ENCODE results near the gene ELOVL5.

The ELOVL5 gene

GRCh38 chr6:53294095-53294494 lies 54.7 kb downstream of the ELOVL5 start:
- Histone ChIP-seq H3K27me3 (ENCODE audit: control insufficient read depth, insufficient read depth, low read length) (no peaks in the 10 kb centered on the region), H3K36me3 (ENCODE audit: control insufficient read depth, insufficient read depth, low read length) (no peaks in the 10 kb centered on the region), H3K9ac (ENCODE audit: low read length) (no peak overlapping the region), H3K27ac (ENCODE audit: low read depth, low read length) (no peak overlapping the region), H3K4me1 (ENCODE audit: control insufficient read depth, insufficient read depth, low read length) (no peaks in the 10 kb centered on the region), H3K4me3 (ENCODE audit: low read length) (no peak overlapping the region)

GRCh38 chr6:53293691-53294090 lies 55.1 kb downstream of the ELOVL5 start:
- H3K4me3 ChIP-seq (ENCODE audit: low read length), result no peak overlapping the region
- H3K27ac ChIP-seq (ENCODE audit: low read depth, low read length), result no peak overlapping the region
- H3K9ac ChIP-seq (ENCODE audit: low read length), result no peak overlapping the region
- no peaks in the 10 kb centered on the region for H3K36me3 ChIP-seq (ENCODE audit: control insufficient read depth, insufficient read depth, low read length)
- no peaks in the 10 kb centered on the region for H3K4me1 ChIP-seq (ENCODE audit: control insufficient read depth, insufficient read depth, low read length)
- no peaks in the 10 kb centered on the region for H3K27me3 ChIP-seq (ENCODE audit: control insufficient read depth, insufficient read depth, low read length)

GRCh38 chr6:53290537-53291510 lies 57.9 kb downstream of the ELOVL5 start:
- Histone ChIP-seq H3K9ac (ENCODE audit: low read length) (no peak overlapping the region), H3K4me3 (ENCODE audit: low read length) (no peak overlapping the region), H3K27ac (ENCODE audit: low read depth, low read length) (no peak overlapping the region), H3K36me3 (ENCODE audit: control insufficient read depth, insufficient read depth, low read length) (no peaks in the 10 kb centered on the region), H3K27me3 (ENCODE audit: control insufficient read depth, insufficient read depth, low read length) (no peaks in the 10 kb centered on the region), H3K4me1 (ENCODE audit: control insufficient read depth, insufficient read depth, low read length) (no peaks in the 10 kb centered on the region)

DNA sequence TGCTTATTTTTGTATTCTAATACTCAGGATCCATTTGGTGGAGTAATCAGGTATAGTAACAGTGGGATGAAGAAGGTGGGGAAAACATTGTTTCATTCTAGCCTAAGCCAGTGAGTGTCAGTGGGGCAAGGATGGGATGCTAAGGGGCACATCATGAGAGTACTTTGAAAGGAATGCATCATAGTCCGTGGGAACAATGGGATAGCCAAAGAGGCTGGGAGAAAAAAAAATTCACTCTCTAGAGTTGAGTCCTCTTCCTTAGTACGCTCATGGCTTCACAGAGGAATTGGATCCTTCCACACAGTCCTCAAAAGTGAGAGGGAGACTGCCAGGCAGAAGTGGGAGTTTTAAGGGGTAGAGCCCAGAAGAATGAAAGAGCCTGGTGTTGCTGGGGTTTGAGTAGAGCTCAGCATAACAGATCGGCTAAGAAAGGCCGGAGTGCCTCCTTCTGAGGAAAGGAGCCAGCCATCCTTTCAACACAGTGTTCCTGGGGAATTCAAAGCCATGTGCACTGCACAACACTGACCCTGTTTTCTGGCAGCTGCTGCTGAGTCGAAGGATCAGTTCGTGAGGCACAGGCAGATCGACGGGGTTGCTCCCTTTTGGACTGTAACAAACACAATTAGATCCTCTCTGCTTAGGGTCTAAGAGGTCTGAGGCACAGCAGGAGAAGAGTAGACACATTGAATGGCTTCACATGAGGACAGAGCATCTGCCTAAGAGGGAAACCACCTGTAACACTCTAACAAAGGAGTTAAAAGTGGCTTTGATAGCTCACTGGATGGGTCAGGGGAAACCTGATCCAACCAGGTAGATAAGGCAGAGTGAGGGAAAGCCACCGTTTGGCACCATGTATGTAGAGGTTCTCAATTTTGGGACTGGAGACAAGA lies 61.2 kb downstream of the ELOVL5 start:
- no peaks in the 10 kb centered on the region for H3K36me3 ChIP-seq (ENCODE audit: control insufficient read depth, insufficient read depth, low read length)
- H3K4me1 ChIP-seq (ENCODE audit: control insufficient read depth, insufficient read depth, low read length), result no peaks in the 10 kb centered on the region
- H3K9ac ChIP-seq (ENCODE audit: low read length), result no peak overlapping the region
- no peak overlapping the region for H3K4me3 ChIP-seq (ENCODE audit: low read length)
- H3K27ac ChIP-seq (ENCODE audit: low read depth, low read length), result no peak overlapping the region
- H3K27me3 ChIP-seq (ENCODE audit: control insufficient read depth, insufficient read depth, low read length), result no peaks in the 10 kb centered on the region

DNA sequence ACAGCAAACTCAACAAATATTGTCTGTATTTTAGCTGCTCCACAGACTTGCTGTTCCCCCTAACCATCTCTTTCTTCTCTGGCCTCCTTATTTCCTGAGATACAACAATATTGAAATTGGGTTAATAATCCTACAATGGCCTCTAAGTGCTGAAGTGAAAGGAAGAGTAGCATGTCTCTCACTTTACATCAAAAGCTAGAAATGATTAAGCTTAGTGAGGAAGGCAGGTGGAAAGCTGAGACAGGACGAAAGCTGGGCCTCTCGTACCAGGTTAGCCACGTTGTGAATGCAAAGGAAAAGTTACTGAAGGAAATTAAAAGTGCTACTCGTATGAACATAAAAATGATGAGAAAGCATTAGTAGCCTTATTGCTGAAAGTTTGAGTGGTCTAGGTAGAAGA lies 63.8 kb downstream of the ELOVL5 start:
- Histone ChIP-seq H3K27me3 (ENCODE audit: control insufficient read depth, insufficient read depth, low read length) (no peaks in the 10 kb centered on the region), H3K4me1 (ENCODE audit: control insufficient read depth, insufficient read depth, low read length) (peaks cover 4% of the 10 kb centered on the region), H3K4me3 (ENCODE audit: low read length) (no peak overlapping the region), H3K27ac (ENCODE audit: low read depth, low read length) (no peak overlapping the region), H3K9ac (ENCODE audit: low read length) (no peak overlapping the region), H3K36me3 (ENCODE audit: control insufficient read depth, insufficient read depth, low read length) (no peaks in the 10 kb centered on the region)

GRCh38 chr6:53282741-53283140 lies 66.0 kb downstream of the ELOVL5 start:
- Histone ChIP-seq H3K27ac (ENCODE audit: low read depth, low read length) (no peak overlapping the region), H3K4me3 (ENCODE audit: low read length) (no peak overlapping the region), H3K36me3 (ENCODE audit: control insufficient read depth, insufficient read depth, low read length) (peaks cover 2% of the 10 kb centered on the region), H3K4me1 (ENCODE audit: control insufficient read depth, insufficient read depth, low read length) (peaks cover 4% of the 10 kb centered on the region), H3K27me3 (ENCODE audit: control insufficient read depth, insufficient read depth, low read length) (no peaks in the 10 kb centered on the region), H3K9ac (ENCODE audit: low read length) (no peak overlapping the region)

DNA sequence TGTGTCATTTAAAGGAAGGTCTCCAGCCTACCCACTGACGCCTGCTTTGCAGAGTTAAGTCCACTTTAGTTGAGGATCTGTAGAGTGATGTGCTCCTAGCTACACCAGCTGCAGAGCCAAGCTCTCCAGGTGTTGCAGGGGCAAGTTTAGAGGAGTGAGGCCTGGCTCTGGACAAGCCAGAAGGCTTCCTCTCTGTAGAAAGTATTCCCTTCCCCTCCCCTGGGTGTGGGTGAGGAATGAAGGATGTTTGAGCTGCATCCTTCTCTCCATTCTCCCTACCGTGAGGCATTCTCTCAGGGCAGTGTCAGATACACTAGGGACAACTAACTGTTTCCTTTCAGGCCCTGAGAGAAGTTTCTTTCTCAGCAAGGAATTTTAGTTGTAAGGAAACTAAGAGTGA lies 66.5 kb downstream of the ELOVL5 start:
- Histone ChIP-seq H3K4me3 (ENCODE audit: low read length) (no peak overlapping the region), H3K9ac (ENCODE audit: low read length) (no peak overlapping the region), H3K36me3 (ENCODE audit: control insufficient read depth, insufficient read depth, low read length) (peaks cover 2% of the 10 kb centered on the region), H3K27ac (ENCODE audit: low read depth, low read length) (no peak overlapping the region), H3K27me3 (ENCODE audit: control insufficient read depth, insufficient read depth, low read length) (no peaks in the 10 kb centered on the region), H3K4me1 (ENCODE audit: control insufficient read depth, insufficient read depth, low read length) (peaks cover 4% of the 10 kb centered on the region)

DNA sequence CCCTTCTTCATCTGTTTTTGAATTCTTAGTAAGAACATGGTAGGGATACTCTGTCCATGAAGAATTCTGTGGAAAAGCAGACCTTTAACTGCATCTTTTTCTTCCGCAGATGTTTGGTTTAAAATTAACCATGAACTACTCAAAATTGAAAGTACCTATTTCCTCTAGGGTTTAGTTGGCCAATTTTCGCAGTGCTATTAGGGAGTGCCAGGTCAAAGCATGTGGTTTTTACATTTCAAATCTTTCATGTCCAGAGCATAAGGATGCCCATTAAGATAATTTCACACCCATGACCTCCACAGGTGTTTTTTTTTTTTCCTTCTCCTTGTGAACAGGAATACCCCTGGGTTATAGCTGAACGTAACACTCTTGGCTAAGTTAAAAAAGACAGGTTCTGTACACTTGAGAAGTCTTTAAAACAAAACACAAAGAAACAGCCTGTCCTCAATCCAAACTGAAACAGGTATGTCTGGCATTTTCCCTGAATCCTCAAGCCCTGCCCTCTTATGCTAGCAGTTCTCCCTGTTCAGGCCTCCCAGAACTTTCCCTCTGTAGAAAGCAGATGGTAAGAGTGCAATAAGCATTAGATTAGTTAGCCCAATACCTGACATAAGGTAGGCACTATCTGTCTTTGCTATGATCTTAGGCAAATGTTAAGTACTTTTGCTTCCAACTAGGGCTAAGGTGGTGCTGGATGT lies 67.1 kb downstream of the ELOVL5 start:
- Histone ChIP-seq H3K9ac (ENCODE audit: low read length) (no peak overlapping the region), H3K27me3 (ENCODE audit: control insufficient read depth, insufficient read depth, low read length) (no peaks in the 10 kb centered on the region), H3K4me1 (ENCODE audit: control insufficient read depth, insufficient read depth, low read length) (peaks cover 4% of the 10 kb centered on the region), H3K27ac (ENCODE audit: low read depth, low read length) (no peak overlapping the region), H3K36me3 (ENCODE audit: control insufficient read depth, insufficient read depth, low read length) (peaks cover 2% of the 10 kb centered on the region), H3K4me3 (ENCODE audit: low read length) (no peak overlapping the region)

- no peak overlapping the region for H3K9ac ChIP-seq (ENCODE audit: low read length)
- H3K4me1 ChIP-seq (ENCODE audit: control insufficient read depth, insufficient read depth, low read length), result peaks cover 6% of the 10 kb centered on the region
- peaks cover 2% of the 10 kb centered on the region for H3K36me3 ChIP-seq (ENCODE audit: control insufficient read depth, insufficient read depth, low read length)
- no peak overlapping the region for H3K27ac ChIP-seq (ENCODE audit: low read depth, low read length)
- no peaks in the 10 kb centered on the region for H3K27me3 ChIP-seq (ENCODE audit: control insufficient read depth, insufficient read depth, low read length)
- no peak overlapping the region for H3K4me3 ChIP-seq (ENCODE audit: low read length)
Observed at GRCh38 chr6:53280207-53280606, 68.5 kb downstream of the ELOVL5 start.

GRCh38 chr6:53279293-53279692 lies 69.5 kb downstream of the ELOVL5 start:
- Histone ChIP-seq H3K4me3 (ENCODE audit: low read length) (no peak overlapping the region), H3K27me3 (ENCODE audit: control insufficient read depth, insufficient read depth, low read length) (no peaks in the 10 kb centered on the region), H3K27ac (ENCODE audit: low read depth, low read length) (no peak overlapping the region), H3K36me3 (ENCODE audit: control insufficient read depth, insufficient read depth, low read length) (peaks cover 2% of the 10 kb centered on the region), H3K9ac (ENCODE audit: low read length) (no peak overlapping the region), H3K4me1 (ENCODE audit: control insufficient read depth, insufficient read depth, low read length) (peaks cover 6% of the 10 kb centered on the region)

DNA sequence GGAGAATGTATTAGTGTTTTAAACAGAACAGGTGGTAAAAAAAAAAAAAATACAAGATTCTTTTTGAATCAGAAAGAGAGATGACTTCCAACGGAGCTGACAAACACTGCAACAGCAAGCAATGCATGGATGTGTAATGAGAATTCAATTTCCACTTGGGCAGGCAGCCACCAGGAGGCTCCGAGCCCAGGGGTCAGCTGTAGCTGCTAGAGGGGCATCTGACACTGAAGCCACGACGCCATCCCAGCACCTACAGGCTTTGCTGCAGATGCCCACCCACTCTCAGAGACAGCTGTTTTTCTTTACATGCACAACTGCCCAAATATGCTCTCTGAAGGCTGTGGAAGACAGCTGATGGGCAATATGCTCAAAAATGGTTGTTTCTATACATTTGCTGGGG lies 75.4 kb downstream of the ELOVL5 start:
- no peaks in the 10 kb centered on the region for H3K27me3 ChIP-seq (ENCODE audit: control insufficient read depth, insufficient read depth, low read length)
- H3K27ac ChIP-seq (ENCODE audit: low read depth, low read length), result no peak overlapping the region
- H3K36me3 ChIP-seq (ENCODE audit: control insufficient read depth, insufficient read depth, low read length), result peaks cover 10% of the 10 kb centered on the region
- H3K4me1 ChIP-seq (ENCODE audit: control insufficient read depth, insufficient read depth, low read length), result peaks cover 2% of the 10 kb centered on the region
- no peak overlapping the region for H3K9ac ChIP-seq (ENCODE audit: low read length)
- no peak overlapping the region for H3K4me3 ChIP-seq (ENCODE audit: low read length)

- Histone ChIP-seq H3K36me3 (ENCODE audit: control insufficient read depth, insufficient read depth, low read length) (peaks cover 10% of the 10 kb centered on the region), H3K4me1 (ENCODE audit: control insufficient read depth, insufficient read depth, low read length) (no peaks in the 10 kb centered on the region), H3K27ac (ENCODE audit: low read depth, low read length) (no peak overlapping the region), H3K27me3 (ENCODE audit: control insufficient read depth, insufficient read depth, low read length) (no peaks in the 10 kb centered on the region), H3K9ac (ENCODE audit: low read length) (no peak overlapping the region), H3K4me3 (ENCODE audit: low read length) (no peak overlapping the region)
Observed at GRCh38 chr6:53269827-53270226, 78.9 kb downstream of the ELOVL5 start.
